Vagina (tissue), 2 donors: ENCODE measurements around the gene DYSF.

ENCODE experiments used
- CTCF ChIP-seq, 3 experiments: fragments of 450-650 bp in 2 of 3; fragments of 200-600 bp in 1 of 3; sonication (generic) in 1 of 3; IDR thresholded peaks; one replicate each; pipeline ENCODE4 v1.5.1; 2017 to 2019; ENCODE audit warnings: antibody characterized with exemption in 3 of 3, mild to moderate bottlenecking in 2 of 3, moderate library complexity in 2 of 3
- POLR2A ChIP-seq, 2 donors: fragments of 450-650 bp; IDR thresholded peaks; one replicate each; pipeline ENCODE4 v1.6.1; 2017; ENCODE audit warnings: antibody characterized with exemption in 2 of 2, mild to moderate bottlenecking in 2 of 2, moderate library complexity in 2 of 2

GRCh38 chr2:71513096-71513495, 59.7 kb downstream of the DYSF start:
- TF ChIP-seq CTCF (IDR thresholded peaks at IDR 0.05) = no peak
- no peak for TF ChIP-seq POLR2A (IDR thresholded peaks at IDR 0.05)
